Thoracic aorta (tissue), 2 donors: ENCODE measurements around the gene CLASP1. TPM values are rescaled to one million over a fixed set of nuclear protein-coding genes. Genes with fewer than 3 reads are reported as not detected.

Experiments
- ATAC-seq: fragments of 150-250 bp; one replicate; pipeline ENCODE4 v1.8.0; 2017; ENCODE audit warnings: low read depth; ENCODE audit not compliant: insufficient number of reproducible peaks, low FRiP score
- DNase-seq: peaks from one replicate; pipeline ENCODE4 v3.0.0-alpha.2; 2020; ENCODE audit warnings: low spot score
- H3K27ac ChIP-seq, 2 donors: fragments of 200-600 bp; sonication (generic); 1 replicate in 1 of 2; 2 replicates in 1 of 2; pipeline ENCODE4 v1.5.1; 2016; ENCODE audit warnings: mild to moderate bottlenecking in 2 of 2, moderate library complexity in 2 of 2
- H3K27me3 ChIP-seq: fragments of 200-600 bp; sonication (generic); replicated peaks from 2 replicates; pipeline ENCODE4 v1.6.0; 2016; ENCODE audit warnings: mild to moderate bottlenecking; ENCODE audit not compliant: insufficient read depth
- H3K36me3 ChIP-seq: fragments of 200-600 bp; sonication (generic); one replicate; pipeline ENCODE4 v1.5.1; 2016
- H3K4me1 ChIP-seq, 2 donors: fragments of 200-600 bp; sonication (generic); 1 replicate in 1 of 2; 2 replicates in 1 of 2; pipeline versions ENCODE4 v1.5.1 to v1.6.0; 2016; ENCODE audit warnings: low read depth in 2 of 2, mild to moderate bottlenecking in 1 of 2; ENCODE audit not compliant: control insufficient read depth in 1 of 2
- H3K4me3 ChIP-seq: fragments of 200-600 bp; sonication (generic); 2 replicates; pipeline ENCODE4 v1.5.1; 2016; ENCODE audit warnings: mild to moderate bottlenecking
- H3K9me3 ChIP-seq: fragments of 200-600 bp; sonication (generic); 2 replicates; pipeline ENCODE4 v1.5.1; 2016
- total RNA-seq, 2 donors: library from RNA; depleted of rRNA; stranded (reverse); fragments of >200 nt; gene quantifications; one replicate each; pipeline versions ENCODE4 v1.1.0 to v1.2.3, GENCODE V29; 2016
- TF ChIP-seq, protein P1 (sequence below): fragments of 200-600 bp; sonication (generic); IDR thresholded peaks from one replicate; pipeline ENCODE4 v1.5.1; 2019; ENCODE audit warnings: antibody characterized with exemption

The CLASP1 gene
- total RNA-seq, 2 donors from 2014 or later, result 69.7 to 113 TPM

DNA sequence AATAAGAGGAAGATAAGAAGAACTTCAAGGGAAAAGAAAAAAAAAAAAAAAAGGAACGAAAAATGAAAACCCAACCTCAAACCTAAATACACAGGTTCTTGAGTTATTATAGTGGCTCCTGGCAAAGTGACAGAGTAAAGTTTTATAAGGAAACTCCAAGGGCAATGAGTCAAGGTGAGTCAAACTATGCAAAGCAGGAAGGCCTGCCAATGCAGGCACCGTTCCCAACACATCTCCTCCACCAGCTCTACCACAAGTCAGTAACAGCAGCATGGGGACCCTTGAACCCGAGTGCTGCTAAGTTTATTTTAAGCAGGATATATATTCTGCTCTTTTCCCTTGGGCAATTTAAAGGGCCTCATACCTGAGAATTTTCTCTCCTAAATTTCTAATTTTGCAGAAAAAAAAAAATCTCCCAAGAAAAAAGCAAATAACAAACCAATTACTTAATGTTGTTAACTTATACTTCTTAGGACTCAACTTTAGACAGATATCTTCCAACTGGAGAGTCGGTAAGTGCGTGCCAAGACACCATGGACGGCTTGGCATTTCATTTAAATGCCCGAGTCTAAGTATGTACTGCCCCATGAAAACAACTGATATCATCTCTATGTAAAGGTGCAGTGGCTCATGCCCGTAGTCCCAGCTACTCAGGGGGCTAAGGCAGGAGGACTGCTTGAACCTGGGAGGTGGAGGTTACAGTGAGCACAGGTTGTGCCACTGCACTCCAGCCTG is 288.5 kb downstream of the CLASP1 start:
- H3K9me3 ChIP-seq, result no peaks in the 10 kb centered on the region
- no peak for ATAC-seq
- TF ChIP-seq, protein P1, sequence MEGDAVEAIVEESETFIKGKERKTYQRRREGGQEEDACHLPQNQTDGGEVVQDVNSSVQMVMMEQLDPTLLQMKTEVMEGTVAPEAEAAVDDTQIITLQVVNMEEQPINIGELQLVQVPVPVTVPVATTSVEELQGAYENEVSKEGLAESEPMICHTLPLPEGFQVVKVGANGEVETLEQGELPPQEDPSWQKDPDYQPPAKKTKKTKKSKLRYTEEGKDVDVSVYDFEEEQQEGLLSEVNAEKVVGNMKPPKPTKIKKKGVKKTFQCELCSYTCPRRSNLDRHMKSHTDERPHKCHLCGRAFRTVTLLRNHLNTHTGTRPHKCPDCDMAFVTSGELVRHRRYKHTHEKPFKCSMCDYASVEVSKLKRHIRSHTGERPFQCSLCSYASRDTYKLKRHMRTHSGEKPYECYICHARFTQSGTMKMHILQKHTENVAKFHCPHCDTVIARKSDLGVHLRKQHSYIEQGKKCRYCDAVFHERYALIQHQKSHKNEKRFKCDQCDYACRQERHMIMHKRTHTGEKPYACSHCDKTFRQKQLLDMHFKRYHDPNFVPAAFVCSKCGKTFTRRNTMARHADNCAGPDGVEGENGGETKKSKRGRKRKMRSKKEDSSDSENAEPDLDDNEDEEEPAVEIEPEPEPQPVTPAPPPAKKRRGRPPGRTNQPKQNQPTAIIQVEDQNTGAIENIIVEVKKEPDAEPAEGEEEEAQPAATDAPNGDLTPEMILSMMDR, result no peak
- H3K36me3 ChIP-seq, result no peaks in the 10 kb centered on the region
- peak overlapping the region; percentile 64 to 67 for H3K27ac ChIP-seq
- H3K4me1 ChIP-seq, result peaks cover 24 to 73% of the 10 kb centered on the region in 2 donors
- H3K4me3 ChIP-seq, result peak overlapping the region; percentile 30
- H3K27me3 ChIP-seq, result no peaks in the 10 kb centered on the region
- peak; percentile 27 for DNase-seq

GRCh38 chr2:121359716-121360565 is 289.3 kb downstream of the CLASP1 start:
- H3K36me3 ChIP-seq, result peaks cover under 1% of the 10 kb centered on the region

DNA sequence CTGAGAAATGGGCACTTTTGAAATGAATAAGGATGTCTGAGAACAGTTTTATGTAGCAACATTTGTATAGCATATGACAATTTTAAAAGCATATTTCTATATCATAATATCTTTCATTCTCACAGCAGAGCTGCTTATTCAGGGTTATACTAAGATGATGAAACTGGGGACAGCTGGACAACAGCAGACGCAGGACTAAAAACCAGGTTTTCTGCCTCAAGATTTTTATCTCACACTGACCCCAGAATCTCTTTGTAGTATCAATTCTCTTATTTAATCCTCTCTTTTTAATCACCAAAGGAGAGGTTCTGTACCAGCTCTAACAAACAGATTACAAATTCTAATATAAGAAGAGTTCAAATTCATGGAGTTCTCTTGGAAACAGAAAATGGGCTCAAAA is 290.1 kb downstream of the CLASP1 start:
- ATAC-seq (no peak), DNase-seq (no peak)
- no peaks in the 10 kb centered on the region for H3K9me3 ChIP-seq
- H3K27me3 ChIP-seq, result no peaks in the 10 kb centered on the region
- H3K36me3 ChIP-seq, result peaks cover 8% of the 10 kb centered on the region
- peaks cover 21 to 71% of the 10 kb centered on the region in 2 donors for H3K4me1 ChIP-seq
- TF ChIP-seq, protein P1, result no peak
- H3K4me3 ChIP-seq, result no peak overlapping the region
- peak overlapping the region in 1 of 2 donors; percentile 11 for H3K27ac ChIP-seq

More at GRCh38 chr2:121359716-121360565, 289.3 kb downstream of the CLASP1 start:
- TF ChIP-seq, protein P1, result no peak
- no peak for ATAC-seq
- Histone ChIP-seq H3K4me1 (peaks cover 24 to 78% of the 10 kb centered on the region in 2 donors), H3K27ac (peak overlapping the region; percentile 64 to 67), H3K27me3 (no peaks in the 10 kb centered on the region), H3K4me3 (peak overlapping the region; percentile 30), H3K9me3 (no peaks in the 10 kb centered on the region)
- no peak for DNase-seq

DNA sequence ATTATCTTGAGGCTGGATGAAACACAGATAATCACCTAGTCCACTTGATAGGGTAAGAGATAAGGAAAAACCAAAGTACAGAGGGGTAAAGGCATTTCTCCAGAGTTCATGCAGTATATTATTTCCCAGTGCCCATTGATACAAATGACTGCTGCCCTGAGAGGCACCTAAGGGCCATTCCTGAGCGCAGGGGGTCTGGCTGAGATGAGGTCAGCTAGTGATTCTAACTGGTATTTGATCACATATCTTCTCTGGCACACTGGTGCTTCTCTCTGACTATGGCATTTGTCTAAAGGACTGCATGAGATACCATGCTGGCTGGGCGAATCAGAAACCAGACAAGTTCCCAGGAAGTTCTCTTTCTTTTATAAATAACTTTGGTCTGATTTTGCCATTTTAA is 291.0 kb downstream of the CLASP1 start:
- no peak for ATAC-seq
- TF ChIP-seq, protein P1, result no peak
- H3K27ac ChIP-seq, result no peak overlapping the region

GRCh38 chr2:121356058-121356640 is 293.1 kb downstream of the CLASP1 start:
- H3K4me1 ChIP-seq, result peaks cover 14 to 50% of the 10 kb centered on the region in 2 donors
- no peak overlapping the region for H3K4me3 ChIP-seq
- ATAC-seq (peak; percentile 66), DNase-seq (no peak)
- no peaks in the 10 kb centered on the region for H3K9me3 ChIP-seq
- TF ChIP-seq, protein P1, result peak; percentile 68
- H3K27me3 ChIP-seq, result no peaks in the 10 kb centered on the region
- peak overlapping the region; percentile 5 to 24 for H3K27ac ChIP-seq
- H3K36me3 ChIP-seq, result peaks cover 26% of the 10 kb centered on the region

More for the DNA sequence above, 291.0 kb downstream of the CLASP1 start:
- Histone ChIP-seq H3K36me3 (peaks cover 15% of the 10 kb centered on the region), H3K27me3 (no peaks in the 10 kb centered on the region), H3K4me1 (peaks cover 16 to 62% of the 10 kb centered on the region in 2 donors), H3K9me3 (no peaks in the 10 kb centered on the region), H3K4me3 (no peak overlapping the region)
- no peak for DNase-seq
